GM21786 (cell line): ENCODE measurements around the gene UCKL1.
A peak's percentile ranks its signal among the peaks of the same experiment; 100 is the strongest.

Experiments
- ATAC-seq: cut with Tn5 transposase; IDR thresholded peaks from one replicate; pipeline ENCODE4 v1.9.1; 2021; ENCODE audit not compliant: unreplicated experiment

UCKL1 gene

GRCh38 chr20:63959699-63960075 is 3.5 kb upstream of the UCKL1 start:
- no peak for ATAC-seq

GRCh38 chr20:63958964-63959698 is 2.9 kb upstream of the UCKL1 start:
- ATAC-seq, result no peak

GRCh38 chr20:63958471-63958870 is 2.3 kb upstream of the UCKL1 start:
- no peak for ATAC-seq

- no peak for ATAC-seq
These were observed 1.6 kb upstream of the UCKL1 start for GRCh38 chr20:63957690-63958441.

GRCh38 chr20:63957004-63957689 is 931 bp upstream of the UCKL1 start:
- ATAC-seq, result no peak

- no peak for ATAC-seq
These were observed 418 bp upstream of the UCKL1 start for GRCh38 chr20:63956664-63957003.

GRCh38 chr20:63955281-63955826 is 862 bp downstream of the UCKL1 start:
- peak; percentile 28 for ATAC-seq

- no peak for ATAC-seq
These were observed 2.3 kb downstream of the UCKL1 start for GRCh38 chr20:63953764-63954429.

- no peak for ATAC-seq
These were observed 3.4 kb downstream of the UCKL1 start for GRCh38 chr20:63952769-63953168.

GRCh38 chr20:63952210-63952535 is 4.0 kb downstream of the UCKL1 start:
- no peak for ATAC-seq

GRCh38 chr20:63951398-63952209 is 4.6 kb downstream of the UCKL1 start:
- no peak for ATAC-seq

- ATAC-seq, result no peak
These were observed 5.4 kb downstream of the UCKL1 start for GRCh38 chr20:63950701-63951397.

- no peak for ATAC-seq
These were observed 8.4 kb downstream of the UCKL1 start for GRCh38 chr20:63947638-63948456.

GRCh38 chr20:63946986-63947637 is 9.1 kb downstream of the UCKL1 start:
- no peak for ATAC-seq

- ATAC-seq, result no peak
These were observed 10.0 kb downstream of the UCKL1 start for GRCh38 chr20:63945921-63946920.

- ATAC-seq, result no peak
These were observed 11.1 kb downstream of the UCKL1 start for GRCh38 chr20:63945031-63945658.
